ENCODE data around the gene TPGS1. TPM values are rescaled to one million over a fixed set of nuclear protein-coding genes. Genes with fewer than 3 reads are reported as not detected.

The TPGS1 gene
- total RNA-seq, 4 donors from 2014 or later, result 50.8 to 147 (median 99.6) TPM

DNA sequence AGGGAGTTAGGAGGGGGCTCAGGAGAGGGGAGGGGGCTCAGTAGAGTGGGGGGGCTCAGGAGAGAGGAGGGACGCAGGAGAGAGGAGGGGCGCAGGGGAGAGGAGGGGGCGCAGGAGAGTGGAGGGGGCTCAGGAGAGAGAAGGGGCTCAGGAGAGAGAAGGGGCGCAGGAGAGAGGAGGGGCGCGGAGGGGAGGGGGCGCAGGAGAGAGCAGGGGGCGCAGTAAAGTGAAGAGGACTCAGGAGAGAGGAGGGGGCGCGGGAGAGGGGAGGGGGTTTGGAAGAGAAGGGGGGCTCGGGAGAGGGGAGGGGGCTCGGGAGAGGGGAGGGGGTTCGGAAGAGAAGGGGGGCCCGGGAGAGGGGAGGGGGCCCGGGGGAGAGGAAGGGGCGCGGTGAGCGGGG, 10.3 kb upstream of the TPGS1 start:
- WGBS, 2 donors, result 8 to 10% methylated on average over 7 to 10 of the region's 18 CpGs
- peaks cover 26% of the 10 kb centered on the region for H3K27me3 ChIP-seq
- H3K27ac ChIP-seq, result no peak overlapping the region
- intact Hi-C loops (cut with DNase I), result no loop called here
- H3K36me3 ChIP-seq, result no peaks in the 10 kb centered on the region
- no peak overlapping the region for H3K4me3 ChIP-seq (replicated peaks in 1 of 3)
- no peak for TF ChIP-seq POLR2A (IDR thresholded peaks at IDR 0.05)
- TF ChIP-seq, protein P1, sequence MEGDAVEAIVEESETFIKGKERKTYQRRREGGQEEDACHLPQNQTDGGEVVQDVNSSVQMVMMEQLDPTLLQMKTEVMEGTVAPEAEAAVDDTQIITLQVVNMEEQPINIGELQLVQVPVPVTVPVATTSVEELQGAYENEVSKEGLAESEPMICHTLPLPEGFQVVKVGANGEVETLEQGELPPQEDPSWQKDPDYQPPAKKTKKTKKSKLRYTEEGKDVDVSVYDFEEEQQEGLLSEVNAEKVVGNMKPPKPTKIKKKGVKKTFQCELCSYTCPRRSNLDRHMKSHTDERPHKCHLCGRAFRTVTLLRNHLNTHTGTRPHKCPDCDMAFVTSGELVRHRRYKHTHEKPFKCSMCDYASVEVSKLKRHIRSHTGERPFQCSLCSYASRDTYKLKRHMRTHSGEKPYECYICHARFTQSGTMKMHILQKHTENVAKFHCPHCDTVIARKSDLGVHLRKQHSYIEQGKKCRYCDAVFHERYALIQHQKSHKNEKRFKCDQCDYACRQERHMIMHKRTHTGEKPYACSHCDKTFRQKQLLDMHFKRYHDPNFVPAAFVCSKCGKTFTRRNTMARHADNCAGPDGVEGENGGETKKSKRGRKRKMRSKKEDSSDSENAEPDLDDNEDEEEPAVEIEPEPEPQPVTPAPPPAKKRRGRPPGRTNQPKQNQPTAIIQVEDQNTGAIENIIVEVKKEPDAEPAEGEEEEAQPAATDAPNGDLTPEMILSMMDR (IDR thresholded peaks at IDR 0.05), result no peak
- no peak for DNase-seq
- H3K4me1 ChIP-seq, result peaks cover 0 to 11% of the 10 kb centered on the region in 2 donors
- no peaks in the 10 kb centered on the region for H3K9me3 ChIP-seq

DNA sequence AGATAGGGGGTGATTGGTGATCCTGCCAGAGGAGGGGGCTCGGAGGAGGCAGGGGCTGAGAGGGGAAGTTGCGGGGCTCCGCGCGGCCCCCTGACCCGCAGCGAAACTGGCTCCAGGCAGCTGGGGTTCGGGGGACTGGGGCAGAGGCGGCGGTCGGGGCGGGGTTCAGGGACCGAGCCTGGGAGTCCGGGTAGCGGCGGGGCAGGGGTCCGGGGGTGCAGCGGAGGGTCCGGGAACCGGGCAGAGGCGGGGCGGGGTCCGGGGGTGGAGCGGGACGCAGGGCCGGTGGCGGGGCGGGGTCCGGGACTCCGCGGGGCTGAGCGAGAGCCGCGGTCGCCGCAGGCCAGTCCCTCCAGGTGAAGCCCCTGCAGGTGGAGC, 9.8 kb upstream of the TPGS1 start:
- no peak for DNase-seq
- TF ChIP-seq, protein P1 (IDR thresholded peaks at IDR 0.05), result no peak
- no peak for TF ChIP-seq POLR2A (IDR thresholded peaks at IDR 0.05)
- peaks cover 0 to 11% of the 10 kb centered on the region in 2 donors for H3K4me1 ChIP-seq
- H3K27ac ChIP-seq, result no peak overlapping the region
- no peaks in the 10 kb centered on the region for H3K36me3 ChIP-seq
- 2 to 4% methylated on average over 14 to 16 of the region's 36 CpGs for WGBS, 2 donors
- peaks cover 26% of the 10 kb centered on the region for H3K27me3 ChIP-seq
- H3K4me3 ChIP-seq (replicated peaks in 1 of 3), result no peak overlapping the region
- intact Hi-C loops (cut with DNase I), result no loop called here
- H3K9me3 ChIP-seq, result no peaks in the 10 kb centered on the region

DNA sequence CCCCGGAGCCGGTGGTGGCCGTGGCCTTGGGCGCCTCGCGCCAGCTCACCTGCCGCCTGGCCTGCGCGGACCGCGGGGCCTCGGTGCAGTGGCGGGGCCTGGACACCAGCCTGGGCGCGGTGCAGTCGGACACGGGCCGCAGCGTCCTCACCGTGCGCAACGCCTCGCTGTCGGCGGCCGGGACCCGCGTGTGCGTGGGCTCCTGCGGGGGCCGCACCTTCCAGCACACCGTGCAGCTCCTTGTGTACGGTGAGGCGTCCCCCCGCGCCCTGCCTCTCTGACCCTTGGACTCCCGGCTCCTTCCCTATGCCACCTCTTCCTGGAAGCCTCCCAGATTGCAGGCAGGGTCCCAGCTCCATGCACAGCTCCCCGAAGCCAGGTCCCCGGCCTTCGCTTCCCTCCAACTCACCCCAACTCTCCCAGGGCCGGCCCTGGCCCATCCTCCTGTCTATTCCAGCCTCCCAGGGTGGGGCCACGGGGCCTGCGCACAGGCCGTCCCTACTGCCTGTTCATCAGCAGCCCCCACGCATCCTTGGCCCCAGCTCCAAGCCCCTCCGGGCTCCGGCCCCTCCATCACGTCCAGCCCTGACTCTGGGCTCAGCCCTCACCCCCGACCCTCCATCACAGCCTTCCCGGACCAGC, 9.3 kb upstream of the TPGS1 start:
- Histone ChIP-seq H3K4me3 (replicated peaks in 1 of 3) (no peak overlapping the region), H3K27me3 (peaks cover 26% of the 10 kb centered on the region), H3K36me3 (no peaks in the 10 kb centered on the region), H3K4me1 (peaks cover 0 to 11% of the 10 kb centered on the region in 2 donors), H3K27ac (no peak overlapping the region), H3K9me3 (no peaks in the 10 kb centered on the region)
- WGBS, 2 donors, result 8 to 14% methylated on average over 13 to 24 of the region's 50 CpGs
- intact Hi-C loops (cut with DNase I), result no loop called here
- no peak for DNase-seq
- TF ChIP-seq, protein P1 (IDR thresholded peaks at IDR 0.05), result no peak
- TF ChIP-seq POLR2A (IDR thresholded peaks at IDR 0.05), result no peak

DNA sequence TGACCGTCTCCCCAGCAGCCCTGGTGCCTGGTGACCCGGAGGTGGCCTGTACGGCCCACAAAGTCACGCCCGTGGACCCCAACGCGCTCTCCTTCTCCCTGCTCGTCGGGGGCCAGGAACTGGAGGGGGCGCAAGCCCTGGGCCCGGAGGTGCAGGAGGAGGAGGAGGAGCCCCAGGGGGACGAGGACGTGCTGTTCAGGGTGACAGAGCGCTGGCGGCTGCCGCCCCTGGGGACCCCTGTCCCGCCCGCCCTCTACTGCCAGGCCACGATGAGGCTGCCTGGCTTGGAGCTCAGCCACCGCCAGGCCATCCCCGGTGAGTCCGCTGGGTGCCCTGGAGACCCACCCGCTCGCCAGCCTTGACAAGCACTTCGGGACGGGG, 8.8 kb upstream of the TPGS1 start:
- DNase-seq, result no peak
- peaks cover 26% of the 10 kb centered on the region for H3K27me3 ChIP-seq
- no peaks in the 10 kb centered on the region for H3K9me3 ChIP-seq
- no peak overlapping the region for H3K4me3 ChIP-seq (replicated peaks in 1 of 3)
- TF ChIP-seq, protein P1 (IDR thresholded peaks at IDR 0.05), result no peak
- no peak for TF ChIP-seq POLR2A (IDR thresholded peaks at IDR 0.05)
- 15 to 18% methylated on average over 4 of the region's 26 CpGs for WGBS, 2 donors
- intact Hi-C loops (cut with DNase I), result no loop called here
- H3K36me3 ChIP-seq, result no peaks in the 10 kb centered on the region
- H3K27ac ChIP-seq, result no peak overlapping the region
- H3K4me1 ChIP-seq, result peaks cover 0 to 11% of the 10 kb centered on the region in 2 donors

- Histone ChIP-seq H3K27me3 (peaks cover 26% of the 10 kb centered on the region), H3K4me3 (replicated peaks in 1 of 3) (no peak overlapping the region), H3K36me3 (no peaks in the 10 kb centered on the region), H3K27ac (no peak overlapping the region), H3K4me1 (peaks cover 0 to 11% of the 10 kb centered on the region in 2 donors), H3K9me3 (no peaks in the 10 kb centered on the region)
- WGBS, 2 donors, result 75 to 79% methylated on average over 28 to 31 of the region's 31 CpGs
- no peak for TF ChIP-seq POLR2A (IDR thresholded peaks at IDR 0.05)
- TF ChIP-seq, protein P1 (IDR thresholded peaks at IDR 0.05), result no peak
- no peak for DNase-seq
- intact Hi-C loops (cut with DNase I), result no loop called here
Measured at GRCh38 chr19:498977-499623, 8.2 kb upstream of the TPGS1 start.
